ENCODE measurements around the gene PACRG. TPM values are rescaled to one million over a fixed set of nuclear protein-coding genes. Genes with fewer than 3 reads are reported as not detected.

PACRG gene
- polyA plus RNA-seq, 3 donors: not detected

- Mint-ChIP-seq H3K4me3 (no peak overlapping the region), H3K27me3 (ENCODE audit: low read depth in 3 of 3) (peaks cover 0 to 2% (median 0%) of the 10 kb centered on the region in 3 donors), H3K27ac (no peak overlapping the region), H3K4me1 (no peaks in the 10 kb centered on the region), H3K36me3 (no peaks in the 10 kb centered on the region), H3K9me3 (peaks cover 0 to 2% (median 0%) of the 10 kb centered on the region in 7 donors)
- Histone ChIP-seq H4K20me1 (ENCODE audit: insufficient read depth, low read length) (no peaks in the 10 kb centered on the region), H3K79me2 (ENCODE audit: insufficient read depth, low read length) (no peaks in the 10 kb centered on the region), H3K27ac (ENCODE audit: low read depth in 1 of 2, low read length in 2 of 2) (no peak overlapping the region), H3K36me3 (replicated peaks in 1 of 2; ENCODE audit: control insufficient read depth in 1 of 2, insufficient read depth in 2 of 2, low read length in 2 of 2) (no peaks in the 10 kb centered on the region), H3K4me3 (replicated peaks in 1 of 3; ENCODE audit: low read depth in 2 of 3, low read length in 3 of 3) (no peak overlapping the region), H3K9me3 (replicated peaks in 1 of 2; ENCODE audit: control insufficient read depth in 1 of 2, insufficient read depth in 1 of 2, low read length in 2 of 2) (no peaks in the 10 kb centered on the region), H3K4me1 (ENCODE audit: control insufficient read depth in 1 of 2, insufficient read depth in 2 of 2, low read length in 2 of 2) (no peaks in the 10 kb centered on the region), H3K4me2 (replicated peaks; ENCODE audit: extremely low read depth, low read length, poor library complexity, severe bottlenecking) (no peak overlapping the region), H3K9ac (ENCODE audit: insufficient read depth, low read length, poor library complexity, severe bottlenecking) (no peak overlapping the region), H3K27me3 (ENCODE audit: control insufficient read depth in 2 of 2, insufficient read depth in 2 of 2, low read length in 2 of 2) (no peaks in the 10 kb centered on the region), H2AFZ (ENCODE audit: insufficient read depth, low read depth, low read length, poor library complexity, severe bottlenecking) (no peak overlapping the region)
- intact Hi-C loops (cut with micrococcal nuclease): no loop called here
- WGBS (ENCODE audit: insufficient coverage): no CpG with 5 or more reads among the region's 4 CpGs
- DNase-seq: no peak
- TF ChIP-seq, protein P1, sequence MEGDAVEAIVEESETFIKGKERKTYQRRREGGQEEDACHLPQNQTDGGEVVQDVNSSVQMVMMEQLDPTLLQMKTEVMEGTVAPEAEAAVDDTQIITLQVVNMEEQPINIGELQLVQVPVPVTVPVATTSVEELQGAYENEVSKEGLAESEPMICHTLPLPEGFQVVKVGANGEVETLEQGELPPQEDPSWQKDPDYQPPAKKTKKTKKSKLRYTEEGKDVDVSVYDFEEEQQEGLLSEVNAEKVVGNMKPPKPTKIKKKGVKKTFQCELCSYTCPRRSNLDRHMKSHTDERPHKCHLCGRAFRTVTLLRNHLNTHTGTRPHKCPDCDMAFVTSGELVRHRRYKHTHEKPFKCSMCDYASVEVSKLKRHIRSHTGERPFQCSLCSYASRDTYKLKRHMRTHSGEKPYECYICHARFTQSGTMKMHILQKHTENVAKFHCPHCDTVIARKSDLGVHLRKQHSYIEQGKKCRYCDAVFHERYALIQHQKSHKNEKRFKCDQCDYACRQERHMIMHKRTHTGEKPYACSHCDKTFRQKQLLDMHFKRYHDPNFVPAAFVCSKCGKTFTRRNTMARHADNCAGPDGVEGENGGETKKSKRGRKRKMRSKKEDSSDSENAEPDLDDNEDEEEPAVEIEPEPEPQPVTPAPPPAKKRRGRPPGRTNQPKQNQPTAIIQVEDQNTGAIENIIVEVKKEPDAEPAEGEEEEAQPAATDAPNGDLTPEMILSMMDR (IDR thresholded peaks at IDR 0.05): no peak
Observed at GRCh38 chr6:162683135-162683534, 44.6 kb upstream of the PACRG start.

GRCh38 chr6:162684052-162684451 lies 43.7 kb upstream of the PACRG start:
- peaks cover 0 to 2% (median 0%) of the 10 kb centered on the region in 3 donors for H3K27me3 Mint-ChIP-seq (ENCODE audit: low read depth in 3 of 3)
- H3K4me3 ChIP-seq (replicated peaks in 1 of 3; ENCODE audit: low read depth in 2 of 3, low read length in 3 of 3): no peak overlapping the region
- H3K9ac ChIP-seq (ENCODE audit: insufficient read depth, low read length, poor library complexity, severe bottlenecking): no peak overlapping the region
- H3K27me3 ChIP-seq (ENCODE audit: control insufficient read depth in 2 of 2, insufficient read depth in 2 of 2, low read length in 2 of 2): no peaks in the 10 kb centered on the region
- no peaks in the 10 kb centered on the region for H3K9me3 Mint-ChIP-seq
- H3K4me3 Mint-ChIP-seq: no peak overlapping the region
- H3K4me2 ChIP-seq (replicated peaks; ENCODE audit: extremely low read depth, low read length, poor library complexity, severe bottlenecking): no peak overlapping the region
- no peak overlapping the region for H3K27ac Mint-ChIP-seq
- H3K9me3 ChIP-seq (replicated peaks in 1 of 2; ENCODE audit: control insufficient read depth in 1 of 2, insufficient read depth in 1 of 2, low read length in 2 of 2): no peaks in the 10 kb centered on the region
- no CpG with 5 or more reads among the region's 1 CpG for WGBS (ENCODE audit: insufficient coverage)
- TF ChIP-seq, protein P1 (IDR thresholded peaks at IDR 0.05): no peak
- intact Hi-C loops (cut with micrococcal nuclease): no loop called here
- no peak for DNase-seq
- no peak overlapping the region for H2AFZ ChIP-seq (ENCODE audit: insufficient read depth, low read depth, low read length, poor library complexity, severe bottlenecking)
- no peaks in the 10 kb centered on the region for H4K20me1 ChIP-seq (ENCODE audit: insufficient read depth, low read length)
- H3K36me3 Mint-ChIP-seq: no peaks in the 10 kb centered on the region
- H3K27ac ChIP-seq (ENCODE audit: low read depth in 1 of 2, low read length in 2 of 2): no peak overlapping the region
- H3K4me1 Mint-ChIP-seq: no peaks in the 10 kb centered on the region
- H3K4me1 ChIP-seq (ENCODE audit: control insufficient read depth in 1 of 2, insufficient read depth in 2 of 2, low read length in 2 of 2): no peaks in the 10 kb centered on the region
- no peaks in the 10 kb centered on the region for H3K36me3 ChIP-seq (replicated peaks in 1 of 2; ENCODE audit: control insufficient read depth in 1 of 2, insufficient read depth in 2 of 2, low read length in 2 of 2)
- H3K79me2 ChIP-seq (ENCODE audit: insufficient read depth, low read length): no peaks in the 10 kb centered on the region
